Measurements from ENCODE around the gene MIER3.
A peak's percentile ranks its signal among the peaks of the same experiment; 100 is the strongest.

MIER3 gene

GRCh38 chr5:56959326-56959725 is 7.4 kb upstream of the MIER3 start:
- no peak for DNase-seq (ENCODE audit: low spot score)

- DNase-seq (ENCODE audit: low spot score): no peak
Observed at GRCh38 chr5:56958595-56958994, 6.7 kb upstream of the MIER3 start.

- DNase-seq (ENCODE audit: low spot score): no peak
Observed at GRCh38 chr5:56954262-56954661, 2.3 kb upstream of the MIER3 start.

- DNase-seq (ENCODE audit: low spot score): peak; percentile 71
Observed at GRCh38 chr5:56951126-56951945, 587 bp downstream of the MIER3 start.

GRCh38 chr5:56950626-56951125 is 1.2 kb downstream of the MIER3 start:
- DNase-seq (ENCODE audit: low spot score): peak; percentile 92

- DNase-seq (ENCODE audit: low spot score): no peak
Observed at GRCh38 chr5:56947052-56947451, 4.9 kb downstream of the MIER3 start.

GRCh38 chr5:56941981-56942380 is 9.9 kb downstream of the MIER3 start:
- no peak for DNase-seq (ENCODE audit: low spot score)

GRCh38 chr5:56938858-56939257 is 13.1 kb downstream of the MIER3 start:
- DNase-seq (ENCODE audit: low spot score): no peak

- DNase-seq (ENCODE audit: low spot score): no peak
Observed at GRCh38 chr5:56934325-56934724, 17.6 kb downstream of the MIER3 start.

- no peak for DNase-seq (ENCODE audit: low spot score)
Observed at GRCh38 chr5:56922922-56923321, 29.0 kb downstream of the MIER3 start.

GRCh38 chr5:56919942-56920662 is 31.8 kb downstream of the MIER3 start:
- DNase-seq (ENCODE audit: low spot score): no peak

- DNase-seq (ENCODE audit: low spot score): no peak
Observed at GRCh38 chr5:56918054-56918453, 33.9 kb downstream of the MIER3 start.

GRCh38 chr5:56917534-56917933 is 34.4 kb downstream of the MIER3 start:
- no peak for DNase-seq (ENCODE audit: low spot score)

- DNase-seq (ENCODE audit: low spot score): no peak
Observed at GRCh38 chr5:56914678-56915077, 37.2 kb downstream of the MIER3 start.

GRCh38 chr5:56913766-56914165 is 38.2 kb downstream of the MIER3 start:
- no peak for DNase-seq (ENCODE audit: low spot score)

- DNase-seq (ENCODE audit: low spot score): no peak
Observed at GRCh38 chr5:56910210-56910965, 41.5 kb downstream of the MIER3 start.

GRCh38 chr5:56909294-56910209 is 42.4 kb downstream of the MIER3 start, which contains the start of gene SETD9:
Gene SETD9, plus strand, starts transcription at chr5:56909596. Its CDS starts 50 bp downstream, at chr5:56909646.
- peak; percentile 99 for DNase-seq (ENCODE audit: low spot score)

- DNase-seq (ENCODE audit: low spot score): no peak
Observed at GRCh38 chr5:56908942-56909293, 43.0 kb downstream of the MIER3 start.

- no peak for DNase-seq (ENCODE audit: low spot score)
Observed at GRCh38 chr5:56900858-56901578, 50.9 kb downstream of the MIER3 start.

GRCh38 chr5:56900395-56900794 is 51.5 kb downstream of the MIER3 start:
- DNase-seq (ENCODE audit: low spot score): no peak

GRCh38 chr5:56898213-56898612 is 53.7 kb downstream of the MIER3 start:
- DNase-seq (ENCODE audit: low spot score): no peak

All from left forelimb (tissue), 1 donor.